Smooth muscle cell (in vitro differentiated cells): Measurements from ENCODE around the gene SH3TC1. TPM values are rescaled to one million over a fixed set of nuclear protein-coding genes. Genes with fewer than 3 reads are reported as not detected.

Experiments
- DNase-seq: peaks from one replicate; lab custom pipeline; 2025; ENCODE audit not compliant: unreplicated experiment; lab: John Stamatoyannopoulos, UW
- H2AFZ ChIP-seq: fragments of 200-600 bp; sonication (generic); 2 replicates; pipeline ENCODE4 v1.6.0; 2016; ENCODE audit warnings: antibody characterized with exemption, low read depth, mild to moderate bottlenecking
- H3F3A ChIP-seq: fragments of 200-600 bp; sonication (generic); 2 replicates; pipeline ENCODE4 v1.6.0; 2017; ENCODE audit warnings: antibody characterized with exemption, low read depth
- H3K27ac ChIP-seq: fragments of 200-600 bp; sonication (generic); 2 replicates; pipeline ENCODE4 v1.5.1; 2016; ENCODE audit warnings: low read depth, mild to moderate bottlenecking
- H3K27me3 ChIP-seq: fragments of 200-600 bp; sonication (generic); 2 replicates; pipeline ENCODE4 v1.6.1; 2016; ENCODE audit warnings: low read depth, mild to moderate bottlenecking
- H3K36me3 ChIP-seq: fragments of 200-600 bp; sonication (generic); 2 replicates; pipeline ENCODE4 v1.5.1; 2016; ENCODE audit warnings: low read depth
- H3K4me1 ChIP-seq: fragments of 200-600 bp; sonication (generic); 2 replicates; pipeline ENCODE4 v1.5.1; 2016; ENCODE audit warnings: low read depth
- H3K4me2 ChIP-seq: fragments of 200-600 bp; sonication (generic); 2 replicates; pipeline ENCODE4 v1.6.0; 2016; ENCODE audit warnings: mild to moderate bottlenecking
- H3K4me3 ChIP-seq: fragments of 200-600 bp; sonication (generic); 2 replicates; pipeline ENCODE4 v1.5.1; 2016; ENCODE audit warnings: mild to moderate bottlenecking
- H3K79me2 ChIP-seq: fragments of 200-600 bp; sonication (generic); 2 replicates; pipeline ENCODE4 v1.6.0; 2016; ENCODE audit warnings: low read depth, mild to moderate bottlenecking
- H3K9ac ChIP-seq: fragments of 200-600 bp; sonication (generic); 2 replicates; pipeline ENCODE4 v1.6.0; 2016; ENCODE audit warnings: low read depth
- H3K9me3 ChIP-seq: fragments of 200-600 bp; sonication (generic); replicated peaks from 2 replicates; pipeline ENCODE4 v1.5.1; 2016; ENCODE audit warnings: low read depth
- H4K20me1 ChIP-seq: fragments of 200-600 bp; sonication (generic); 2 replicates; pipeline ENCODE4 v1.6.0; 2016; ENCODE audit warnings: low read depth
- CTCF ChIP-seq: fragments of 200-600 bp; sonication (generic); IDR thresholded peaks from 2 replicates; pipeline ENCODE4 v1.5.1; 2017; ENCODE audit warnings: borderline replicate concordance, mild to moderate bottlenecking, antibody characterized with exemption; ENCODE audit not compliant: insufficient read depth, poor library complexity, severe bottlenecking
- WGBS: methylation state at CpG from one replicate; pipeline ENCODE4 v1.1.7; 2016; ENCODE audit warnings: low lambda C conversion rate; 5-methylcytosine and 5-hydroxymethylcytosine counted together
- polyA plus RNA-seq: library from polyadenylated mRNA; unstranded; fragments of >200 nt; fragmentation: Nextera tagmentation; extraction: Ambion mirVana; gene quantifications from 2 replicates; pipeline ENCODE4 v1.2.1, GENCODE V29; 2016
- total RNA-seq: library from RNA; depleted of rRNA; stranded (reverse); fragments of >200 nt; gene quantifications from 2 replicates; pipeline ENCODE4 v1.2.3, GENCODE V29; 2014

The SH3TC1 gene
- total and polyA plus RNA-seq, 2 experiments from 2014 or later = 7.8 to 17.7 TPM

- H3K9ac ChIP-seq = no peak overlapping the region
- H3K4me2 ChIP-seq = peak overlapping the region; percentile 56
- WGBS = 91% methylated on average over 17 of the region's 17 CpGs
- no peak for TF ChIP-seq CTCF
- H2AFZ ChIP-seq = no peak overlapping the region
- no peaks in the 10 kb centered on the region for H4K20me1 ChIP-seq
- no peaks in the 10 kb centered on the region for H3K9me3 ChIP-seq
- no peaks in the 10 kb centered on the region for H3K36me3 ChIP-seq
- H3F3A ChIP-seq = no peaks in the 10 kb centered on the region
- DNase-seq = no peak
- no peak overlapping the region for H3K4me3 ChIP-seq
- H3K79me2 ChIP-seq = peaks cover 17% of the 10 kb centered on the region
- H3K4me1 ChIP-seq = peaks cover 14% of the 10 kb centered on the region
- H3K27me3 ChIP-seq = no peaks in the 10 kb centered on the region
- H3K27ac ChIP-seq = no peak overlapping the region
Measured at GRCh38 chr4:8198206-8198905, 734 bp upstream of the SH3TC1 start.

GRCh38 chr4:8199594-8200301, 658 bp downstream of the SH3TC1 start:
- Histone ChIP-seq H3K27ac (peak overlapping the region; percentile 52), H3K4me1 (peaks cover 6% of the 10 kb centered on the region), H4K20me1 (no peaks in the 10 kb centered on the region), H3K79me2 (peaks cover 17% of the 10 kb centered on the region), H3K4me3 (peak overlapping the region; percentile 39), H2AFZ (no peak overlapping the region), H3F3A (no peaks in the 10 kb centered on the region), H3K4me2 (peak overlapping the region; percentile 81), H3K36me3 (no peaks in the 10 kb centered on the region), H3K9ac (no peak overlapping the region), H3K9me3 (no peaks in the 10 kb centered on the region), H3K27me3 (no peaks in the 10 kb centered on the region)
- no peak for DNase-seq
- 94% methylated on average over 26 of the region's 26 CpGs for WGBS
- TF ChIP-seq CTCF = no peak

GRCh38 chr4:8200302-8200975, 1.3 kb downstream of the SH3TC1 start:
- Histone ChIP-seq H3K27me3 (no peaks in the 10 kb centered on the region), H3K4me3 (peak overlapping the region; percentile 39), H3K36me3 (no peaks in the 10 kb centered on the region), H3K4me2 (peak overlapping the region; percentile 81), H3K27ac (peak overlapping the region; percentile 52), H3K79me2 (peaks cover 17% of the 10 kb centered on the region), H3K9me3 (no peaks in the 10 kb centered on the region), H3K9ac (peak overlapping the region; percentile 45), H3K4me1 (peaks cover 6% of the 10 kb centered on the region), H4K20me1 (no peaks in the 10 kb centered on the region), H2AFZ (peak overlapping the region; percentile 60), H3F3A (no peaks in the 10 kb centered on the region)
- no peak for TF ChIP-seq CTCF
- no peak for DNase-seq
- 69% methylated on average over 28 of the region's 30 CpGs for WGBS
